Adipose tissue (tissue), 3 donors: ENCODE measurements around the gene CWC27. TPM values are rescaled to one million over a fixed set of nuclear protein-coding genes. Genes with fewer than 3 reads are reported as not detected.

Experiments used
- H3K27ac ChIP-seq: one replicate; pipeline ENCODE4 v1.5.1; 2013; ENCODE audit warnings: low read depth, low read length
- WGBS, 3 donors: extraction: QIAGEN DNeasy Blood & Tissue Kit; methylation state at CpG; one replicate each; pipeline ENCODE4 v1.1.7; 2013; 5-methylcytosine and 5-hydroxymethylcytosine counted together
- polyA plus RNA-seq, 3 donors: library from polyadenylated mRNA; stranded (reverse); fragments of 200-250 nt; gene quantifications; one replicate each; pipeline ENCODE4 v1.2.3, GENCODE V29; 2013
- donor health status: healthy with polysubstance abuse.
- donor health status: Bipolar disorder and iron deficiency.
- donor health status: healthy.

CWC27 gene, protein sequence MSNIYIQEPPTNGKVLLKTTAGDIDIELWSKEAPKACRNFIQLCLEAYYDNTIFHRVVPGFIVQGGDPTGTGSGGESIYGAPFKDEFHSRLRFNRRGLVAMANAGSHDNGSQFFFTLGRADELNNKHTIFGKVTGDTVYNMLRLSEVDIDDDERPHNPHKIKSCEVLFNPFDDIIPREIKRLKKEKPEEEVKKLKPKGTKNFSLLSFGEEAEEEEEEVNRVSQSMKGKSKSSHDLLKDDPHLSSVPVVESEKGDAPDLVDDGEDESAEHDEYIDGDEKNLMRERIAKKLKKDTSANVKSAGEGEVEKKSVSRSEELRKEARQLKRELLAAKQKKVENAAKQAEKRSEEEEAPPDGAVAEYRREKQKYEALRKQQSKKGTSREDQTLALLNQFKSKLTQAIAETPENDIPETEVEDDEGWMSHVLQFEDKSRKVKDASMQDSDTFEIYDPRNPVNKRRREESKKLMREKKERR
- 10 to 100 TPM in 2 of 3 donors, 1 to 10 TPM in 1; 6.3 to 19.0 (median 11.2) TPM for polyA plus RNA-seq

DNA sequence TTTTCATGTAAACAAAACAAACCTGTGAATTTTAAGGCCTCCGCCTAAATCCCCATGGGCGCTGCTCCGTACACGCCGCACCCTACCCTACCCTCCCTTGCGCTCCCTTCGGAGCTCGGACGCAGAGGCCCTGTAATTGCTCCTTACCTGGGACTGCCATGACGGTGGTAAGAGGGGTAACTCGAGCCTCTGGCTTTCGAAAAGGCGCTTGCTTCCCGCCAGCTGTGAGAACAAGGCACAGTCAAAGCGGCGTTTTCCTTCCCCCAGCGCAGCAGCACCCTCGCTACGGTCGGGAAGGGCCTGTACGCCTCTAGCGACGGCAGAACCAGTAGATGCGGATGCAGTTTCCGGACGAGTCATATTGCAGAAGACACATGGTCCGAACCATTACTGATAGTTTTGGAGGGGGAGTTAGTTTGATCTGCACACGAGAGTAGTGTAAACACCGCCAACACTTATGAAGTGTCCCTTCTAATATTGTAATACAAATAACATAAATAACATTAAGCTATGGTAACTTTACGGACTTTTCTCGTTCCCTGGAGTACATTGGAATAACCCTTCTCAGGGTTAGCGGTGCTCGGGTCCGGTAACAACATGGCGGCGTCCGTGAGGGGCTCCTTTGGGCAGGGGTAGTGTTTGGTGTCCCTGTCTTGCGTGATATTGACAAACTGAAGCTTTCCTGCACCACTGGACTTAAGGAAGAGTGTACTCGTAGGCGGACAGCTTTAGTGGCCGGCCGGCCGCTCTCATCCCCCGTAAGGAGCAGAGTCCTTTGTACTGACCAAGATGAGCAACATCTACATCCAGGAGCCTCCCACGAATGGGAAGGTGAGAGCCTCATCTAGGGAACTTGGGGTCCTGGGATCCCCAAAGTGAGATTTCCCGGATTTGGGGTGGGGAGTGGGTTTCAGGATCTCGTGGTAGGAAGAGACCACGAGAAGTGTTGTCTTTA is at the start of gene CWC27, which contains the start of gene SREK1IP1:
Gene CWC27 (plus strand): TSS at position 573 of the 955 bp plus-strand sequence. CDS start 217 bp downstream, at position 790.
Gene SREK1IP1 (minus strand): TSS at position 334 of the 955 bp plus-strand sequence. CDS start 174 bp downstream, at position 160.
- peak within 1 kb of the TSS; percentile 59 for H3K27ac ChIP-seq

GRCh38 chr5:64722588-64722987 is 46.1 kb upstream of the CWC27 start:
- H3K27ac ChIP-seq: no peak overlapping the region
- WGBS, 3 donors: 79 to 100% (median 97%) methylated on average over 3 of the region's 3 CpGs

More for the DNA sequence above, at the start of gene CWC27, which contains the start of gene SREK1IP1:
- WGBS, 3 donors: 0 to 1% (median 0%) methylated on average over 48 of the region's 48 CpGs

DNA sequence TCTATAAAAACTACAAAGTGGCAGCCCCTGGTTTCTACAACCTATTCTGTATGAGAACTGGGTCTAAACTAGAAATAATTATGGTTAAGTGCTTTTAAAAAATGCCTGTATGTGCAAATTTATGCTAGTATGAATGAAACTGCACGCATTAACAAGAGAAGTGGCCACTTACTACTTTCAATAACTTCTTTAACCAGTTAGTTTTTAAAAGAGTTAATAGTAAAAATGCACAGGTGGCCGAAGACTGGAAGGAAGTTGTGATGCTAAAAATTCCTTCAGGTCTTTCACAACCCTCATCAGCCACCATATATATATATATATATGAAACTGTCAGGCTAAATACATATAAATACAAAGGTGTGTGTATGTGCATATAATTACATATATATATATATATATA is 41.6 kb upstream of the CWC27 start:
- WGBS, 3 donors: 78 to 97% (median 86%) methylated on average over 2 of the region's 2 CpGs

GRCh38 chr5:64742411-64742810 is 26.3 kb upstream of the CWC27 start:
- 85 to 97% (median 86%) methylated on average over 1 of the region's 1 CpG for WGBS, 3 donors
- no peak overlapping the region for H3K27ac ChIP-seq

More for the DNA sequence above, 41.6 kb upstream of the CWC27 start:
- H3K27ac ChIP-seq: no peak overlapping the region

- H3K27ac ChIP-seq: no peak overlapping the region
Observed at GRCh38 chr5:64742821-64743220, 25.9 kb upstream of the CWC27 start.

DNA sequence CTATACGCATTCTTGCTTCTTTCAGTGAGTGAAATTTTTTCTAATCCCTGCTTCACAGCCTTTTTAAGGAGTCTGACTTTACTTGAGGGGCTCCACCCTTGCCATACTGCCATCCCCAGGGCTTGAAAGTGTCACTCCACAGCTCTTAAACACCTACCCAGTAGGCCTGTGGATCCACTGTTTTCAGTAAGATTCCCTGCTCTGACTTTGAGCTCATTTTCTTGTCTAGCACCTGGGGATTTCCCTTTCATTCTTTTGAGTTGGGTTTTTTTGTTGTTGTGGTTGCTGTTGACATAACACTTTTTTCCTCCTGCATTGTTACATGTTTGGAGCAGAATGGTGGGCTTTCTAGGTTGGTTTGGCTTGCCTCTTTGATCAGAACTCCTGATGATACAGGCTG is 23.8 kb upstream of the CWC27 start:
- no peak overlapping the region for H3K27ac ChIP-seq
- 97% methylated on average over 1 of the region's 1 CpG for WGBS, 3 donors

- WGBS, 3 donors: 91 to 96% (median 94%) methylated on average over 1 of the region's 1 CpG
- no peak overlapping the region for H3K27ac ChIP-seq
Observed at GRCh38 chr5:64746446-64746845, 22.3 kb upstream of the CWC27 start.

DNA sequence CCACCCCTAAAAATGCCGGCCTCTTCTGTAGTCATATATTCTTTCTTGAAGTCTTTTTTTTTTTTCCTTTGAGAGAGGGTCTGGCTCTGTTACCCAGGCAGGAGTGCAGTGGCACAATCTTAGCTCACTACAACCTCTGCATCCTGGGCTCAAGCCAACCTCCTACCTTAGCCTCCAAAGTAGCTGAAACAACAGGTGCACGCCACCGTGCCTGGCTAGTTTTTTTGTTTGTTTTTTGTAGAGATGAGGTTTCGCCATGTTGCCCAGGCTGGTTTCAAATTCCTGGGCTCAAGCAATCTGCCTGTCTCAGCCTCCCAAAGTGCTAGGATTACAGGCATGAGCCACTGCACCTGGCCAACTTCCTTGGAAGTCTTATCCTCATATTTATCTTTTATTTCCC is 19.3 kb upstream of the CWC27 start:
- WGBS, 3 donors: 75 to 100% (median 96%) methylated on average over 4 of the region's 4 CpGs
- H3K27ac ChIP-seq: no peak overlapping the region

GRCh38 chr5:64754066-64754465 is 14.7 kb upstream of the CWC27 start:
- 97 to 99% (median 97%) methylated on average over 2 of the region's 2 CpGs for WGBS, 3 donors
- no peak overlapping the region for H3K27ac ChIP-seq

DNA sequence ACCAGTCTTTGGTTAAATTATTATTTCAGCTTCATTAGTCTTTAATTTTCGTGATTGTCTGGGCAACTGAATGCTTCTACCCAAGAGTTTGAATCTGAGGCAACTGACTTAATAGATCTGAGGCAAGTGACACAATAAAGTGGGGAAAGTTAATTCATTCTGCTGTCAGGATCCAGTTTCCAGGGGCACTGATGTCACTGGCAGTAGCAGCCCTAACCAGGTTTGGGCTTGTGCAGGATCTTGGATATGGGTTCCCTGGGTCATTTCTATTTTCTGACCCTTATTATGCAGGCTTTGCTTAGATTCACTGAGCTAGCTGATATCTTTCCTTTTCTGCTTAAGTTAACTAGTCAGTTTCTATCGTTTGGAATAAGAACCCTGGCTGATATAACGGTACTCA is 9.8 kb upstream of the CWC27 start:
- 73 to 89% (median 85%) methylated on average over 3 of the region's 3 CpGs for WGBS, 3 donors

GRCh38 chr5:64759960-64760660 is 8.6 kb upstream of the CWC27 start:
- WGBS, 3 donors: 78 to 92% (median 81%) methylated on average over 4 of the region's 4 CpGs
- no peak overlapping the region for H3K27ac ChIP-seq

More for the DNA sequence above, 9.8 kb upstream of the CWC27 start:
- H3K27ac ChIP-seq: no peak overlapping the region

GRCh38 chr5:64763948-64764503 is 4.7 kb upstream of the CWC27 start:
- H3K27ac ChIP-seq: no peak overlapping the region
- WGBS, 3 donors: 79 to 88% (median 88%) methylated on average over 4 of the region's 4 CpGs

DNA sequence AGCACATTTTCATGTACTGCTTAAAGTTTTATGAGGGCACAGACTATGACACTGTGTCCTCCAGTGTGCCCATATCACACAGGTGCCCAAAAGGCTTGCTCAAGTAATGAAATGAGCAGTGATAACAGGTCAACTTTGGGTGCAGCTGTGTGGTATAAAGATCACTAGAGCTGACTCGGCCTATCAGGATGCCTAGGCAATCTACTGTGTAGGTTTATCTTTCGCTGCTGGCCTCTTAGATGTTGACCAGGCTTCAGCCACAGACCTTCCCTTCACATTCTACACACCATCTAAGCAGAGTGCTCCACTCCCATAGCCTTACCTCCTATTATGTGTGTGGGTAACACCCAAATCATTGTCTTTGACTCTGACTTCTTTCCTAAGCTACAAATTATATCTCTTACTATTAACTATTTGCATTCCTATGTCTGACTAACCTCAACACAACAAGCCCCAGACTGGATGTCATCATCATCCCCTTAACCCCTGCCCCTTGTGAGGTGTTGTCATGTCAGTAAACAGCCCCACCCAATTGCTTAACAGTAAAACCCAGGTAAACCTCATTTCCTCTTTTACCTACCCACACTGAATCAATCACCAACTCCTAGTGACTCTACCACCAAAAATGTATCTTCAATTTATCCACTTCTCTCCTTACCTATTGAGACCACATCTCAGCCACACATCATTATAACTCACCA is 2.8 kb upstream of the CWC27 start:
- WGBS, 3 donors: 77 to 93% (median 90%) methylated on average over 2 of the region's 2 CpGs
- H3K27ac ChIP-seq: no peak overlapping the region

GRCh38 chr5:64766941-64767340 is 1.8 kb upstream of the CWC27 start:
- WGBS, 3 donors: 40 to 81% (median 53%) methylated on average over 2 of the region's 2 CpGs
- no peak overlapping the region for H3K27ac ChIP-seq

DNA sequence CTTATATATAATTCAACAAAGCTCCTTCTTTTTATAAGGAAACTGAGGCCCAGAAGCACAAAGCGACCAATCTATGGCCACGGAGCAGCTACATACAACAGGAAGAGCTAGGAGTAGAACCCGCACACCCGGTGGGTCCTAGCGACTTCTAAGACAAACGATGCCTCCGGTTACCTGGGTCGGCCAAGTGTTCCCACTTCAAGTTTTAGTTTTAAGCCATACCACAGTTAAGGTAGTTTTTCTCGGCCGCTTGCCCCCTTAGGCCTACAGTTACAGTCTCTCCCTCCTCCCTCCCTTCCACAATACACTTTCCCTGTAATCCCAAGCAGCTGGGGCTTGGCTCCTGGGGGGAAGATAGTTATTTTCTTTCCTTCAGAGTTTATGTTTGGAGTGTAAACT is 772 bp upstream of the CWC27 start:
- no peak overlapping the region for H3K27ac ChIP-seq
- 0 to 1% (median 1%) methylated on average over 10 of the region's 10 CpGs for WGBS, 3 donors

DNA sequence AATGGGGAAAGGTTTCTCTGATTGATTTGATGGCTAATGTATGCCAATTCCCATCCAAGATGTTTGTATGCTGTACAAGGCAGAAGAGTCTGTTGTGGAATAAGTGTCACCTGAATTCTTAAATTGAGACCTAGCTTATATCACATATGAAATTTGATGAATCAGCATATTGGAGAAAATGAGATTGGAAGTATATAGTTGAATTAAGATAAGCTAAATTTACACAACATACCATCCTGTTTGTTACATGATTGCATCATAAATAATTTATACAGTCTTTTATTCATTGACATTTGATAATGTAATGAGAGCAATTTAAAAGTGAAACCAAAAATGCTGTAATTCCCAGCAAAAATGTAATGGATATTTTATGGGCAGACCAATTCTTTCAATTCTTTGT is 1.1 kb downstream of the CWC27 start:
- no peak overlapping the region for H3K27ac ChIP-seq

DNA sequence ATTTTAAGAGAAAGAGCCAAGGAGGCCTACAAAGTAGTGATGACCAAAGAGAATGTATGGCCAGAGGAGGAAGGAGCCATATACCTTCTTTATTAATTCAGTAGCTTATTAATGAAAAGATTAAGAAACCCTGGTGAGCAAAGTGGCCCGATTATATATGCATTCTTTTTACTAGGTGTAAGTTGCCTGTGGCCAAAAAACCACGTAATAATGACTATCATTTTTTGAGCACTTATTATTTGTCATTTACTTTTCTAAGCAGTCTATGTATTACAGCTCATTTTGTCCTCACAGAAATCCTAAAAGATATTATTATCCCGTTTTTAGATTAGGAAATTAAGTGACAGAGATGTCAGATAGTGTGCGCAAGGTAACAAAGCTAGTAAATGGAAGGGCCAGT is 3.0 kb downstream of the CWC27 start:
- WGBS, 3 donors: 78 to 89% (median 87%) methylated on average over 4 of the region's 4 CpGs
- no peak overlapping the region for H3K27ac ChIP-seq

DNA sequence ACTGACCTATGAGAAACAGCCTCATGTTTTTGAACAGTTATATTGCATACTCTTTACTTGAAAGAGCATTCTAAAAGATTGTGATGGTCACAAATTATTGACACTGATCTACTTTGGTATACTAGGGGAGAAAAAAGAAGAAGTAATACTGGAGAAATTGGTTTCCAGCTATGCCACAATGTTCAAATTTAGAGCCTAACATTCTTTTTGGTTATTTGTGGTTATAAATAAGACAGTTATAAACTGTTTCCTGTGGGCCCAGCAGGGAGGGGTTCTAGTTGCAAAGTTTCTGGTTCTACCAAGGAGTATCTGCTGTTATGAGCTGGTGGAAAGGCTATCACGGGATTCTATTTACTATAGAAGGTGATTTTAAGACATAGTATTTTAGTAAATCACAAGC is 4.8 kb downstream of the CWC27 start:
- no peak overlapping the region for H3K27ac ChIP-seq
- 54 to 70% (median 62%) methylated on average over 1 of the region's 1 CpG for WGBS, 3 donors
